ENCODE measurements around the gene ZNF22.

- TF ChIP-seq, protein P1, sequence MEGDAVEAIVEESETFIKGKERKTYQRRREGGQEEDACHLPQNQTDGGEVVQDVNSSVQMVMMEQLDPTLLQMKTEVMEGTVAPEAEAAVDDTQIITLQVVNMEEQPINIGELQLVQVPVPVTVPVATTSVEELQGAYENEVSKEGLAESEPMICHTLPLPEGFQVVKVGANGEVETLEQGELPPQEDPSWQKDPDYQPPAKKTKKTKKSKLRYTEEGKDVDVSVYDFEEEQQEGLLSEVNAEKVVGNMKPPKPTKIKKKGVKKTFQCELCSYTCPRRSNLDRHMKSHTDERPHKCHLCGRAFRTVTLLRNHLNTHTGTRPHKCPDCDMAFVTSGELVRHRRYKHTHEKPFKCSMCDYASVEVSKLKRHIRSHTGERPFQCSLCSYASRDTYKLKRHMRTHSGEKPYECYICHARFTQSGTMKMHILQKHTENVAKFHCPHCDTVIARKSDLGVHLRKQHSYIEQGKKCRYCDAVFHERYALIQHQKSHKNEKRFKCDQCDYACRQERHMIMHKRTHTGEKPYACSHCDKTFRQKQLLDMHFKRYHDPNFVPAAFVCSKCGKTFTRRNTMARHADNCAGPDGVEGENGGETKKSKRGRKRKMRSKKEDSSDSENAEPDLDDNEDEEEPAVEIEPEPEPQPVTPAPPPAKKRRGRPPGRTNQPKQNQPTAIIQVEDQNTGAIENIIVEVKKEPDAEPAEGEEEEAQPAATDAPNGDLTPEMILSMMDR (IDR thresholded peaks at IDR 0.05): no peak
- no peak for TF ChIP-seq POLR2A (IDR thresholded peaks at IDR 0.05)
Measured at GRCh38 chr10:44958196-44958897, 42.4 kb upstream of the ZNF22 start.
